ENCODE results near the gene ADD3. TPM values are rescaled to one million over a fixed set of nuclear protein-coding genes. Genes with fewer than 3 reads are reported as not detected.

The ADD3 gene
- total and polyA plus RNA-seq, 10 of the 15 experiments (the other 5 are each of a cell fraction or from before 2014, with no cell fraction given): 27.3 to 129 (median 67.8) TPM

GRCh38 chr10:110171032-110171431, 163.2 kb downstream of the ADD3 start (continued):
- TF ChIP-seq STAT1 (conservative IDR thresholded peaks at IDR 0.05) (no peak), ZNF207 (IDR thresholded peaks at IDR 0.05; ENCODE audit: borderline replicate concordance) (no peak), ZNF592 (IDR thresholded peaks at IDR 0.05) (no peak), JUNB (IDR thresholded peaks at IDR 0.05) (no peak), SREBF1 (IDR thresholded peaks at IDR 0.05; ENCODE audit: low read length) (no peak), CUX1 (IDR thresholded peaks at IDR 0.05; ENCODE audit: insufficient replicate concordance, low read depth, low read length) (no peak), NFYA (IDR thresholded peaks at IDR 0.05; ENCODE audit: borderline replicate concordance, low read depth, low read length) (no peak), PAX8 (IDR thresholded peaks at IDR 0.05) (no peak)

Data from GM12878 (cell line).